ENCODE results near the gene DOP1A.

DNA sequence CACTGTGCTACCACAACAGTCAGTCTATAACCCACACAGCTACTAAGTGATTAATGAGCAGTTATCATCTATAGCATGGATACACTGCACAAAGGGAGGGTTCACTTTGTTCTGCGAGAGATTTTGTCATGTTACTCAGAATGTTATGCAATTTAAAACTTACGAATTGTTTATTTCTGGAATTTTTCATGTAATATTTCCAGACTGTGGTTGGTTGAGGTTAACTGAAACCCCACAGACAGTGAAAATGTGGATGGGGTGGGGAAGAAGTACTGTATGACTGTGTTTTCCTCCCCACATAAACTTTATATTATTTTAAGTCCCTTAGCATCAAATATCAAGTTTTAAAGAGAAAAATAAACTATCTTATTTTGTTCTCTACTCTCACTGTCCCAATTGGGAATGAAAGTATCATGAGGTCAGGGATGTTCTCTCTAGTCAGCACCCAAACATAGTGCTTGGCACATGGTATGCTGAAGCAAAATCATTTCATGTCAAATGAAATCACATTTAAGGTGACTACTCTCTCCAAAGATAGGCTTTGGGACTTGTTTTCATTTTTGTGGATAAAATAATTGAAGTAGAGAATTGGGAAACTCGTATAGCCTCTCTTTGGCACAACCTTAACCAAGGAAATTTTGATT lies 25.4 kb downstream of the DOP1A start:
- TF ChIP-seq, protein P1, sequence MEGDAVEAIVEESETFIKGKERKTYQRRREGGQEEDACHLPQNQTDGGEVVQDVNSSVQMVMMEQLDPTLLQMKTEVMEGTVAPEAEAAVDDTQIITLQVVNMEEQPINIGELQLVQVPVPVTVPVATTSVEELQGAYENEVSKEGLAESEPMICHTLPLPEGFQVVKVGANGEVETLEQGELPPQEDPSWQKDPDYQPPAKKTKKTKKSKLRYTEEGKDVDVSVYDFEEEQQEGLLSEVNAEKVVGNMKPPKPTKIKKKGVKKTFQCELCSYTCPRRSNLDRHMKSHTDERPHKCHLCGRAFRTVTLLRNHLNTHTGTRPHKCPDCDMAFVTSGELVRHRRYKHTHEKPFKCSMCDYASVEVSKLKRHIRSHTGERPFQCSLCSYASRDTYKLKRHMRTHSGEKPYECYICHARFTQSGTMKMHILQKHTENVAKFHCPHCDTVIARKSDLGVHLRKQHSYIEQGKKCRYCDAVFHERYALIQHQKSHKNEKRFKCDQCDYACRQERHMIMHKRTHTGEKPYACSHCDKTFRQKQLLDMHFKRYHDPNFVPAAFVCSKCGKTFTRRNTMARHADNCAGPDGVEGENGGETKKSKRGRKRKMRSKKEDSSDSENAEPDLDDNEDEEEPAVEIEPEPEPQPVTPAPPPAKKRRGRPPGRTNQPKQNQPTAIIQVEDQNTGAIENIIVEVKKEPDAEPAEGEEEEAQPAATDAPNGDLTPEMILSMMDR (IDR thresholded peaks at IDR 0.05), result no peak
- TF ChIP-seq POLR2AphosphoS5 (IDR thresholded peaks at IDR 0.05), result no peak

Measured in sigmoid colon (tissue), 4 donors.